ENCODE data around the gene METTL16.
"Not testable (repeated sequence)": the region's sequence is repeated elsewhere in the genome, so short reads cannot be mapped to it uniquely, and the experiment has no call there.

Gene METTL16, protein sequence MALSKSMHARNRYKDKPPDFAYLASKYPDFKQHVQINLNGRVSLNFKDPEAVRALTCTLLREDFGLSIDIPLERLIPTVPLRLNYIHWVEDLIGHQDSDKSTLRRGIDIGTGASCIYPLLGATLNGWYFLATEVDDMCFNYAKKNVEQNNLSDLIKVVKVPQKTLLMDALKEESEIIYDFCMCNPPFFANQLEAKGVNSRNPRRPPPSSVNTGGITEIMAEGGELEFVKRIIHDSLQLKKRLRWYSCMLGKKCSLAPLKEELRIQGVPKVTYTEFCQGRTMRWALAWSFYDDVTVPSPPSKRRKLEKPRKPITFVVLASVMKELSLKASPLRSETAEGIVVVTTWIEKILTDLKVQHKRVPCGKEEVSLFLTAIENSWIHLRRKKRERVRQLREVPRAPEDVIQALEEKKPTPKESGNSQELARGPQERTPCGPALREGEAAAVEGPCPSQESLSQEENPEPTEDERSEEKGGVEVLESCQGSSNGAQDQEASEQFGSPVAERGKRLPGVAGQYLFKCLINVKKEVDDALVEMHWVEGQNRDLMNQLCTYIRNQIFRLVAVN

DNA sequence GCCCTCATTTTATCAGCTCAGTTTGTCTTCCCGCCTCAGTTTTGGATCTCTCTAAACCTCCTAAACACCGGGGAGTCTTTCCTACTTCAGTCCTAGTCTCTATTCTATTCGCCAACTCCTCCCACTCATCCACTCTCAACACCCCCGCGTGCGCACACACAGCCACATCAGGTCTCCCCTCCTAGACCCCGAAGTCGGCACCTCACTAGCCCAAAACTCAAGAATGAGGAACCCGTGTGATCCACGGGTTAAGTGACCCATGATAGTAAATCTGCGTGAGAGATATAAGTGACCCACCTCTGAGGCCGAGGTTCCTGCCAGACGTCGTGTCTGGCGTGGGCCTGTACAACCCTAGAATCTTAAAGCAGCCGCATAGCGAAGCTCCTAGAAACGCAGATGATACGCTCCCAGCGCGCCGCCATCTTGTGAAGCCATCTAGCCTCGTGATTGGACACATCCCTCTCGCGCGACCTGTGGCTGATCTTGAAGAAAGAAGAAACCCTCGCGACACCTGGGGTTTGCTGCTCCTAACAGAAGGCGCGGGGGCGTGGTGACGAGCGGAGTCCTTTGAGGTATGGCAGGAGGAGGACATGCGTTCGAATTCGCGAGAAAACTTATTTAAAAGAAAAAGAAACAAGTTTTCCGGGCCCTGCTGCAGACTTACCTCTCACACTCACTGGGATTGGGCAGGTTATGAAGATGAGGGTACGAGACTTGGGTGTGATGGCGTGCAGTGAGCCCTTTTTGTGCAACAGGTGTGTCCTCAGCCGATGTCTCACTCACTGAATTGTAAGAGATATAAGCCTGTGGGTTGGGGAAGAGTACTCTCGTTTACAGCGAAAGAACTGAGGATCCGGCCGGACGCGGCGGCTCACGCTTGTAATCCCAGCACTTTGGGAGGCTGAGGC, at the start of gene METTL16:
TSS of gene METTL16 (minus strand) at position 427 of the 908 bp plus-strand sequence. CDS start 9,557 bp downstream, outside the sequence.
- peak; percentile 92 for DNase-seq

DNA sequence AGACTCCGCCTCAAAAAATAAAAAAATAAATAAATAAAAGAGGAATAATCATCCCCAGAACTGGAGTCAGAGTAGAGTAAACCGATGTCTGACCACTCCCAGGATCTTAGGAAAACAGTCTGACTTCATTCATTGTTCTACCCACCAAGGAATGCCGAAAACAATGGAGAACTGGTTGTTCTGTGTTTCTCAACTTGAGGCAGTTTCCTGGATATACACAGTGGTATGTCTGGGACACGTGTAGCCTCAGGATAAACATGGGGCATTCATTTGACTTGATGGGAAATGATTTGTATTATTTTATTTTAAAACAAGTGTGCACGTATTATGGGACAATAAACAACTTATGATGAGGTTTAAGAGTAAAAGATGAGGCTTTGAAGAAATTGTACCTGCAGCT, 49.0 kb upstream of the METTL16 start:
- no peak for DNase-seq

DNA sequence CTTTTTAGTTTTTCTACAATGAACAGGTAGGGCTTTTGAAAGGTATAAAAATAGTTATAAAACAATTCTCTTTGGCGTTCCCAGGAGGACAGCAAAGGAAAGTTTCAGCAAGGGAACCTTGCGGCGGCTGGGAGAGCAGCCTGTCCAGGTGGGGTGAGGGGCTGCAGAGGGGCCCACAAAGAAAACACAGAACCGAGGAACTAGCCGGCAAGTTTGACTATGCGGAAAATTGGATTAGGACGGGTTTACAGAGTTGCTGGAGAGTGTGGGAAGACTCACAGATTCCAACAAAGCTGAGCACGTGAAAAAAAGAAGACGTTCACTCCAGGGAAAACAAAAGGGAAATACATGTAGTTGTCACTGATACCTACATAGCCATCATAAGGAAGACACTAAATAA, 40.2 kb upstream of the METTL16 start:
- no peak for DNase-seq

DNA sequence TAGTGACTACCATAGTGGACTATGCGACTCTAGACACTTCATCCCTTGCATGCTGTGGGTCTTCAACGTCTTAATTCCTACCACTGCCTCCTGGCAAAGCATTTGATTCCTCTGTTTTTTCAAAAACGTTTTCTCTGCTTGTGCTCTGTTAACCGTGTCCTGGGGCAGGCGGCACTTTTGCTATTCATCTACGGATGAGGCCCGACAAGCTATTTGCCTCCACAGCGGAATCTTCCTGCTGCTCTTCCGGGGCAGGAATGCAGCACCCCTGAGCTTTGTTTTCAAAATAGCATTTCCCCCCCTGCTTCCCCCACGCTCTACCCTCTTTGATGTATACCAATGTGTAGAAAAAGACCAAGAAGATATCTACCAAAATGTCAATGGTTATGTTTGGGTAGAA, 39.8 kb upstream of the METTL16 start:
- no peak for DNase-seq

DNA sequence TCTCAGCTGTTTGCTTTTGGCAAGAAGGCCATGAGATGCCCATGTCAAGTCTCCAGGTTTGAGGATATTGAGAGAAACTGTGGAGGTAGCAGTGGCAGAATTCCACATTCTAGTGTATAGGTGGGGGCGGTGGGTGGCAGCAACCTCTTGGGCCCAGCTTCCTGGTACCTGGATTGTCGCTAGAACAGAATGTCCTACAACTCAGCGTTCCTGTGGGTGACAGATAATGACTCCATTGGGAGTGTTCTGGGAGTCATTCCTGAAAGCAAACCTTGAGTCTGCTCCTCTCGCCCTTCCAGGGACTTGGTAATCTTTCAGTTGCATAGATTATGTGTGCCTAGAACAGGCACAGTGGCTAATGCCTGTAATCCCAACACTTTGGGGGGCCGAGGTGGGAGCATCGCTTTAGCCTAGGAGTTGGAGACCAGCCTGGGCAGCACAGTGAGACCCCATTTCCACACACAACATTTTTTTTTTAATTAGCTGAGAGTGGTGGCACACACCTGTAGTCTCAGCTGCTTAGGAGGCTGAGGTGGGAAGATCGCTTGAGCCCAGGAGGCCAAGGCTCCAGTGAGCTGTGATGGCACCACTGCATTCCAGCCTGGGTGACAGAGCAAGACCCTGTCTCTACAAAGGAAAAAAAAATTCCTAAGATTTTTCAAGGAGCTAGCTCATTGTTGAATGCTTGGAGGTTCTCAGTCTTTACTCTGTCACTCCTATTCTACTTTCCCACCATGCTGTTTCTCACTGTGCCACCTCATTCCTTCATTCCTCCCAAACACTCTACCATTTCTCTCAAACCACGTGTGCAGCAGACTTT, 37.9 kb upstream of the METTL16 start:
- no peak for DNase-seq

DNA sequence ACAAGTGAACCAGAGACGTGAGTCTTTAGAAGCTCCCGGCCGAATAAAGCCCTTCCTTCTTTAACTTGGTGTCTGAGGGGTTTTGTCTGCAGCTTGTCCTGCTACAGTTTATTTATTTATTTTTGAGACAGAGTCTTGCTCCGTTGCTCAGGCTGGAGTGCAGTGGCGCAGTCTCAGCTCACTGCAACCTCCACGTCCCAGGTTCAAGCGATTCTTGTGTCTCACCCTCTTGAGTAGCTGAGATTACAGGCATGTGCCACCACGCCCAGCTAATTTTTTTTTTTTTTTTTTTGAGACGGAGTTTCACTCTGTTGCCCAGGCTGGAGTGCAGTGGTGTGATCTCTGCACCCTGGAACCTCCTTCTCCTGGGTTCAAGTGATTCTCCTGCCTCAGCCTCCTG, 36.3 kb upstream of the METTL16 start:
- not testable (repeated sequence) for DNase-seq

DNA sequence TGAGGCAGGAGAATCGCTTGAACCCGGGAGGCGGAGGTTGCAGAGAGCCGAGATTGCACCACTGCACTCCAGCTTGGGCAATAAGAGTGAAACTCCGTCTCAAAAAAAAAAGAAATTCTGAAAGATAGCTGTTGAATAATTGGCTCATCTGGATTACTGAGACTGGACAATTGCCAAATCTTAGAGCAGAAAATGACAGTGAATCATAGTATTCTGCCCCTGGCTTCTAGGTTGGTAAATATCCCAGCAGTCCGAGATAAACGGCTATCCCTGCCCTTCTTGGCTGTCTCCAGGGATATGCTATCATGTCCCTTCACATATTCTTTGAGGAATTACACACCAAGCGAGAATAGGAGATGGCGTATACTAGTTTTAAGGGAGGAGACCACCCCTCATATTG, 35.5 kb upstream of the METTL16 start:
- DNase-seq, result no peak

DNA sequence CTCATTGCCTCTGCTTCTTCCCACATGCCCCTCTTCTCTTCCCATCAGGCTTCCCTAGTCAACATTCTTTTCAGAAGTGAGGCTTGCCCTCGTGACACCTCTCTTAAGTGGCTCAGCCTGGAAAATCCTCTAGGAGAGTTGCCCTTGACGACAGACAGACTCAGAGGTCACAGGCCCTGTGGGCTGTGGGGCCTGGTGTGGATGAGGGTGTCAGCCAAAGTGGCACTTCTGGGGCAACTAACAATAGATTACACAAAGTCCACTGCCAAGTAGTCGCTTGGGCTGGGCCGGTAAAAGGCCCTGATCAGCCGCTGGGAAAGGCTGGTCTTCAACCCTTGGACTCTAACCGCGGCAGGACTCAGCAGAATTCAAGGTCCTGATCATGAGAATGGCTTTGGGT, 33.7 kb upstream of the METTL16 start:
- no peak for DNase-seq

DNA sequence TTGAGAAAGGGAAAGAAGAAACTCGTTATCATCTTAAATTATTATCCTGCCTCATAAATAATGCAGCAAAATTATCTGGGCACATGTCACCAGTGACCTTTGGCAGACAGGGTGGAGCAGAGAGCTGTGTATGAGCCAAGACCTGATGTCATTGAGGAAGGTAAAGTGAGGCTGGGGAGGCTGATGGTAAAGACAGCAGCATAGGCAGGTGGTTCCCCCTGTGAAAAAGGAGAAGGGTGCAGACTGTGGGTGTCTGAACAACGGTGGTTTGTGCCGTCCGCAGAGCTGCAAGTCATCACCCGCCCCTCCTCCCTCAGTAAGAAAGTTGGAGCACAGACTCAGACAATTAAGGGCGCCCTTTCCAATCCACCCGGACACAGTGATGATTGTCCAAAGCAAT, 30.8 kb upstream of the METTL16 start:
- DNase-seq, result no peak

DNA sequence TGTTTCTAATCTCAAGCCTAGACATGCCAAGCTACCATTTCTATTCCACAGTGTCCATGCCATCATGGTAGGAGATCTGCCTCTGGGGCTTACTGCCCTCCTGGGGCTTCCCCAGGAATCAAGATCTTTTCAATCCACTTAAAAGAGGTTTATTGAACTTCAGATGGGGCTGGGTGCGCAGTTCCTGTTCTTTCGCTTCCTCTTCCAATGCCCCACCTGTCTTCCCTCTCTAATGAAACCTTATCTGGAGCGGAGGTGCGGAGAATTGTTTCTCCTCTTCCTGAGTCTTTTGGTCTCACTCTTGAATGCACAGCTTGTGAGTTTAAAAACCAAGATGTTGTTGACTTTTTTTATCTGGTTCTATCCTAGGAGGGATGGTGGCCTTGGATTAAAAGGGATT, 30.4 kb upstream of the METTL16 start:
- DNase-seq, result no peak

DNA sequence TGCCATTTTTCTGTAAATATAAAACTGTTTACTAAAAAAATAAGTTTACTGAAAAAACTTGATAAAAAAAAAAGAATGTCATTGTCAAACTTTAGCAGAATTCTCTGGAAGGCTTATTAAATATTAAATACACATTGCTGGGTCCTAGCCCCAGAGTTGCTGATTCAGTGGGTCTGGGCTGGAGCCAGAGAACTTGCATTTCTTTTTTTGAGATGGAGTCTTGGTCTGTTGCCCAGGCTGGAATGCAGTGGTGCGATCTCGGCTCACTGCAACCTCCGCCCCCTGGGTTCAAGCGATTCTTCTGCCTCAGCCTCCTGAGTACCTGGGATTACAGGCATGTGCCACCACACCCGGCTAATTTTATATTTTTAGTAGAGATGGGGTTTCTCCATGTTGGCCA, 25.9 kb upstream of the METTL16 start:
- not testable (repeated sequence) for DNase-seq

DNA sequence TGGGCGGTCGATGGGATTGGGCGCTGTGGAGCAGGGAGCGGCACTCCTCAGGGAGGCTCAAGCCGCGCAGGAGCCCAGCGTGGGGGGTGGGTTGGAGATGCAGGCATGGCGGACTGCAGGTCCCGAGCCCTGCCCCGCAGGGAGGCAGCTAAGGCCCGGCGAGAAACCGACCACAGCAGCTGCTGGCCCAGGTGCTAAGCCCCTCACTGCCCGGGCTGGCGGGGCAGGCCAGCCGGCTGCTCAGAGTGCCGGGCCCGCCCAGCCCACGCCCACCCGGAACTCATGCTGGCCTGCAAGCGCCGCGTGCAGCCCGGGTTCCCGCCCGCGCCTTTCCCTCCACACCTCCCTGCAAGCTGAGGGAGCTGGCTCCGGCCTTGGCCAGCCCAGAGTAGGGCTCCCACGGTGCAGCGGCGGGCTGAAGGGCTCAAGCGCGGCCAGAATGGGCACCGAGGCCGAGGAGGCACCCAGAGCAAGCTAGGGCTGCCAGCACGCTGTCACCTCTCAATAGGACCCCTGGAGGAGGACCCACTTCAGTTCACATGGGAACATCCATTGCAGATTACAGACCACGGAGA, 20.5 kb upstream of the METTL16 start:
- no peak for DNase-seq

DNA sequence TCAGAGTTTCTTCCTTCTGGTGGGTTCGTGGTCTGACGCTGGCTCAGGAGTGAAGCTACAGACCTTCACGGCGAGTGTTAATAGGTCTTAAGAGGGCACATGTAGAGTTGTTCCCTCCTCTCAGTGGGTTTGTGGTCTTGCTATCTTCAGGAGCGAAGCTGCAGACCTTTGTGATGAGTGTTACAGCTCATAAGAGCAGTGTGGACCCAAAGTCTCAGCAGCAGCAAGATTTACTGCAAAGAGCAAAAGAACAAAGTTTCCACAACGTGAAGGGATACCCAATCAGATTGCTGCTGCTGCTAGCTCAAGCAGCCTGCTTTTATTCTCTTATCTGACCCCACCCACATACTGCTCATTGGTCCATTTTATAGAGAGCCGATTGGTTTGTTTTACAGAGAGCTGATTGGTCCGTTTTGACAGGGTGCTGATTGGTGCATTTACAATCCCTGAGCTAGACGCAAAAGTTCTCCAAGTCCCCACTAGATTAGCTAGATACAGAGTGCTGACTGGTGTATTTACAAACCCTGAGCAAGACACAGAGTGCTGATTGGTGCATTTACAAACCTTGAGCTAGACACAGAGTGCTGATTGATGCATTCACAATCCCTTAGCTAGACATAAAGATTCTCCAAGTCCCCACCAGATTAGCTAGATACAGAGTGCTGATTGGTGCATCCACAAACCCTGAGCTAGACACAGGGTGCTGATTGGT, 19.7 kb upstream of the METTL16 start:
- not testable (repeated sequence) for DNase-seq

DNA sequence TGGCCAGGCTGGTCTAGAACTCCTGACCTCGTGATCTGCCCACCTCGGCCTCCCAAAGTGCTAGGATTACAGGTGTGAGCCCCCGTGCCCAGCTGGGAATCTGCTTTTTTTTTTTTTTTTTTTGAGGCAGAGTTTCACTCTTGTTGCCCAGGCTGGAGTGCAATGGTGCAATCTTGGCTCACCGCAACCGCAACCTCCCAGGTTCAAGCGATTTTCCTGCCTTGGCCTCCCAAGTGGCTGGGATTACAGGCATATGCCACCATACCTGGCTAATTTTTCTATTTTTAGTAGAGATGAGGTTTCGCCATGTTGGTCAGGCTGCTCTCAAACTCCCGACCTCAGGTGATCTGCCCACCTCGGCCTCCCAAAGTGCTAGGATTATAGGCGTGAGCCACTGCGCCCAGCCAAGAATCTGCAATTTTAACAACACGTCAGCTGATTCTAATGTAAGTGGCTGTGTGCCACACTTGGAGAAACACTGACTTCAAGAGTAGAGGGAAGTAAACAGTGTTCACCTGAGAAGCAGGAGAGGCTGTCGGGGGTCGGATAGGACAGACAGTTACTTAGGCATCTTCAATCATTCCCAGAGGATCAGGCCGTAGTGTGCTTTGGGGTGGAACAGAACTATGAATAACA, 10.2 kb upstream of the METTL16 start:
- not testable (repeated sequence) for DNase-seq

DNA sequence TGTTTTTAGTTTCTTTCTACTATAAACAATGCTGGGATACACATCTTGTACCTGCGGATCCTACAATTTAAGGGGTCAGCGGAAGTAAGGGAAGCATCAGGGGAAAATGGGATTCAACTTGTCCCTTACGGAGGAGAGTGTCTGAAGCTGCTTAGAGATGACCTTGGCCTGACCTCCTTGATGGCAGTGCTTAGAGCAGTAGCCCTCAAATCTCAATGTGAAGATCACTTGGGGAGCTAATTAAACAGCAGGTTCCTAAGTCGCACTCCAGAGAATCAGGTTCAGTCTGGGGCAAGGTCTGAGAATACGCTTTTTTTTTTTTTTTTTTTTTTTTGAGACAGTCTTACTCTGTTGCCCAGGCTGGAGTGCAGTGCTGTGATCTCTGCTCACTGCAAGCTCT, 9.6 kb upstream of the METTL16 start:
- no peak for DNase-seq

DNA sequence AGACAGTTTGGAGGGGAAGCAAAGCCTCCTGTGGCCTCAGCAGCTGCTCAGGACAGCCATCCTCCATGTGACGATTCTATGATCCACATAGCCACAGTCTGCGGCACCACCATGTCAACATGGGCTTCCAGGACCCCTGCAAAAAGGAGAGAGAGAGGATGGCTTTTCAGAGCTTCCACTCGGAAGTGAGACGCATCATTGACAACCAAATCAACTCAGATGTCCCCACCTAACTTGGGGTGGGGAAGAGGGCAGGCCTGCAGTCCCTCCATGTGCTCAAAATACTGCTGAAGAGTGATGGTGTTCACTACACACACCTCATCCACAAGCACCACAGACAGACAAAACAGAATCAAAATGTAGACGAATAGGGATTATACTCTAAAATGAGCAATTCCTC, 5.9 kb upstream of the METTL16 start:
- DNase-seq, result no peak

DNA sequence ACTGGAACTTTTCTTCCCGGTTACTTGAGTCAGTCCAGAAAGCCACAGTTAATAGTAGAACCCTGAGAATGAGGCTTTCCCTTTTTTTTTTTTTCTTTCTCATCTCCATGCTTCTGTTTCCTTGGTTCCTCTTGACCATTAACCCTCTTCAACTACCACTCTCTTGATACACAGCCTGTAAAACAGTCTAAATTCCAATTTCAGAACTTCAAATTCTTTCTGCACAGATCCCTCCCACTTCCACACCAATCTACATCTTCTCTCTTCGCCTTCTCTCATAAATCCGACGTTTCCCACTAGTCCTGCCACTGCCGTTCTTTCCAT, 588 bp downstream of the METTL16 start:
- DNase-seq, result no peak

DNA sequence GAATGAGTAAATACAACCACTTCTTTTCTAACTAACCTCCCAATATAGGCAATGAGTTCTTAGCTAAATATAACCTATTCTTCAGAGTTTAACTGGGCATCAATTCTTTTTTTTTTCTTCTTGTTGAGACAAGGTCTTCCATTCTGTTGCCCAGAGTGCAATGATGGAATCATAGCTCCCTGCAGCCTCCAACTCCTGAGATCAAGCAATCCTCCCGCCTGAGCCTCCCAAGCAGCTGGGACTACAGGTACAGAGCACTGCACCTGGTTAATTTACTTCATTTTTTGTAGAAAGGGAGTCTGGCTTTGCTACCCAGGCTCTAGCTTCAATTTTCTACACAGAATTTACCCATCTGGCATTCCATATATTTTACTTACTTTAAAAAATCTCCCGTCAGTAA, 1.1 kb downstream of the METTL16 start:
- no peak for DNase-seq

DNA sequence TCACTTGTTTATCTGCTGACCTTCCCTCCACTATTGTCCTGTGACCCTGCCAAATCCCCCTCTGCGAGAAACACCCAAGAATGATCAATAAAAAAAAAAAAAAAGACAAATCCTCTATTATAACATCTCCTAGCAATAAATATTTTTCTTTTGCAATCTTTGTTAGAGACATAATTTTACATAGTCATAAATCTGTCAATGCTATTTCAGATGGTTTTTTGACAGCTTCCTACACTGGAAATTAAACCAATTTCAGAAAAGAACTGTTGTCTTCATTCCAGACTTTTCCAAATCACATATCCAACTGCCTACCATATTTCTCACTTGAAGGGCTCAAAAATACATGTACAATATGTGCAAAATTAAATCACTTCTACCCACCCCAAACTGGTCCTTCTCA, 3.7 kb downstream of the METTL16 start:
- DNase-seq, result no peak

DNA sequence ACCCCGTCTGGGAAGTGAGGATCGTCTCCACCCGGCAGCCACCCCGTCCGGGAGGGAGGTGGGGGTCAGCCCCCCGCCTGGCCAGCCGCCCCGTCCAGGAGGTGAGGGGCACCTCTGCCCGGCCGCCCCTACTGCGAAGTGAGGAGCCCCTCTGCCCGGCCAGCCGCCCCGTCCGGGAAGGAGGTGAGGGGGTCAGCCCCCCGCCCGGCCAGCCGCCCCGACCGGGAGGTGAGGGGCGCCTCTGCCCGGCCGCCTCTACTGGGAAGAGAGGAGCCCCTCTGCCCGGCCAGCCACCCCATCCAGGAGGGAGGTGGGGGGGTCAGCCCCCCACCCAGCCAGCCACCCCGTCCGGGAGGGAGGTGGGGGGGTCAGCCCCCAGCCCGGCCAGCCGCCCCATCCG, 4.7 kb downstream of the METTL16 start:
- DNase-seq, result not testable (repeated sequence)

DNA sequence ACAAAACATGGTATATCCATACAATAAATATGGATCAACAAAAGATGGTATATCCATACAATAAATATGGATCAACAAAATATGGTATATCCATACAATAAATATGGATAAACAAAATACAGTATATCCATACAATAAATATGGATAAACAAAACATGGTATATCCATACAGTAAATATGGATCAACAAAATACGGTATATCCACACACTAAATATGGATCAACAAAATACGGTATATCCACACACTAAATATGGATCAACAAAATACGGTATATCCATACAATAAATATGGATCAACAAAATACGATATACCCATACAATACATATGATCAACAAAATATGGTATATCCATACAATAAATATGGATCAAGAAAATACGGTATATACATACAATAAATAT, 8.1 kb downstream of the METTL16 start:
- DNase-seq, result no peak
